Stimulated activated CD8-positive, alpha-beta memory T cell treated with anti-CD3 and anti-CD28 coated beads, Interleukin-12 subunit alpha, Interleukin-12 subunit beta, amount 100 ng/mL, for 1 hour (primary cell): ENCODE results near the gene MVD.

Experiments used
- DNase-seq: peaks from one replicate; pipeline ENCODE4 v3.0.0-alpha.2; 2020; ENCODE audit warnings: low read depth

Gene MVD

GRCh38 chr16:88662843-88663606, at the start of gene MVD:
MVD (minus strand) TSS chr16:88663091; CDS start chr16:88663080, 11 bp downstream.
- peak; percentile 90 for DNase-seq

GRCh38 chr16:88712362-88712979, 49.6 kb upstream of the MVD start:
- no peak for DNase-seq

- no peak for DNase-seq
Observed at GRCh38 chr16:88711750-88712340, 49.0 kb upstream of the MVD start.

- no peak for DNase-seq
Observed at GRCh38 chr16:88710556-88710955, 47.7 kb upstream of the MVD start.

GRCh38 chr16:88706965-88707826, 44.3 kb upstream of the MVD start:
- DNase-seq = no peak

- peak; percentile 83 for DNase-seq
Observed at GRCh38 chr16:88706229-88706964, 43.5 kb upstream of the MVD start, which contains the start of the genes CTU2 and RNF166. CTU2 (plus strand) TSS chr16:88706503; CDS start chr16:88706531, 28 bp downstream. RNF166 (minus strand) TSS chr16:88706408; CDS start chr16:88706325, 83 bp downstream.

GRCh38 chr16:88705801-88706228, 42.9 kb upstream of the MVD start:
- DNase-seq = no peak

GRCh38 chr16:88705076-88705684, 42.3 kb upstream of the MVD start:
- no peak for DNase-seq

GRCh38 chr16:88703486-88704309, 40.8 kb upstream of the MVD start:
- DNase-seq = peak; percentile 51

GRCh38 chr16:88702371-88703210, 39.7 kb upstream of the MVD start:
- DNase-seq = no peak

- DNase-seq = no peak
Observed at GRCh38 chr16:88701581-88702370, 38.9 kb upstream of the MVD start.

GRCh38 chr16:88700636-88701482, 38.0 kb upstream of the MVD start:
- DNase-seq = peak; percentile 93

- DNase-seq = no peak
Observed at GRCh38 chr16:88700322-88700635, 37.4 kb upstream of the MVD start.

GRCh38 chr16:88699180-88699579, 36.3 kb upstream of the MVD start:
- DNase-seq = no peak

GRCh38 chr16:88698646-88699045, 35.8 kb upstream of the MVD start:
- DNase-seq = no peak

- no peak for DNase-seq
Observed at GRCh38 chr16:88697831-88698615, 35.1 kb upstream of the MVD start.
